Peyer's patch (tissue), 4 donors: ENCODE results near the gene RAD51B.

Source experiments
- POLR2A ChIP-seq, 2 donors: fragments of 450-650 bp; IDR thresholded peaks; one replicate each; pipeline ENCODE4 v1.5.1; 2017; ENCODE audit warnings: antibody characterized with exemption in 2 of 2, mild to moderate bottlenecking in 2 of 2, moderate library complexity in 2 of 2
- TF ChIP-seq, protein P1 (sequence below), 6 experiments: fragments of 450-650 bp in 4 of 6; fragments of 200-600 bp in 2 of 6; sonication (generic) in 1 of 6; IDR thresholded peaks; one replicate each; pipeline ENCODE4 v1.5.1; 2017 to 2019; ENCODE audit warnings: antibody characterized with exemption in 6 of 6, mild to moderate bottlenecking in 3 of 6, moderate library complexity in 1 of 6

DNA sequence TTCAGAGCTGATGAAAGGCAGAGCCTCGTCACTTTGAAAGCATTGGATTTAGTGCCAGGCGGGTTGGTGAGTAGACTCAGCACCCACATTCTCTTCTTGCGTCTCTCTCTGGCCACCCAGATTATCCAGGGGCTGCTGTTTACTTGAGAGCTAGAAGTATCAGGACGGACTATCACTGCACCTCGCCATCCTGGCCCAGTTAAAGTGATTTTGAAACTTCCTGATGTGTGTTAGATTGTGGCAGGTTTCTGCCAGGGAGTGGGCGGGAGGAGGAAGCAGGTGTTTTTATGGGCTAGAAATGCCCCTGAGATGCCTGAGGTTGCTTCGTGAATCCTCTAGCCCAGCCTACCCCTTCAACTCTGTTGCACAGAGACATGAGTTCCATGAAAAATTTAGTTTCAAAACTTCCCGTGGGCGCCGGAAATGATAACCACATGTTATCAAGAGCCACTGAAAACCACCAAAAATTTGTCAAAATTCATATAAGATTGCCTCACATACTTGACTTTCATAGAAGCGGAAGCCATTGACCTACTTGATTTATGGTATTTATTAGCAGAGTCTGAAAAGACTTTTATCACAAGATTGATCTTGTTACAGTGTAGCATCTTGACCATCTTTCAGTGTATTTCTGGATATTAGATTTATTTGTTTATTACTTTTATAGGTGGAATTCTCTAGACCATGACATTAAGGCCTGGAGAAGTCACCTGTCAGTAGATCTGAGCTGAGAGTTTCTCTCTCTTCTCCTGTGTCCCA lies 466.0 kb downstream of the RAD51B start:
- no peak for TF ChIP-seq POLR2A (IDR thresholded peaks at IDR 0.05)
- TF ChIP-seq, protein P1, sequence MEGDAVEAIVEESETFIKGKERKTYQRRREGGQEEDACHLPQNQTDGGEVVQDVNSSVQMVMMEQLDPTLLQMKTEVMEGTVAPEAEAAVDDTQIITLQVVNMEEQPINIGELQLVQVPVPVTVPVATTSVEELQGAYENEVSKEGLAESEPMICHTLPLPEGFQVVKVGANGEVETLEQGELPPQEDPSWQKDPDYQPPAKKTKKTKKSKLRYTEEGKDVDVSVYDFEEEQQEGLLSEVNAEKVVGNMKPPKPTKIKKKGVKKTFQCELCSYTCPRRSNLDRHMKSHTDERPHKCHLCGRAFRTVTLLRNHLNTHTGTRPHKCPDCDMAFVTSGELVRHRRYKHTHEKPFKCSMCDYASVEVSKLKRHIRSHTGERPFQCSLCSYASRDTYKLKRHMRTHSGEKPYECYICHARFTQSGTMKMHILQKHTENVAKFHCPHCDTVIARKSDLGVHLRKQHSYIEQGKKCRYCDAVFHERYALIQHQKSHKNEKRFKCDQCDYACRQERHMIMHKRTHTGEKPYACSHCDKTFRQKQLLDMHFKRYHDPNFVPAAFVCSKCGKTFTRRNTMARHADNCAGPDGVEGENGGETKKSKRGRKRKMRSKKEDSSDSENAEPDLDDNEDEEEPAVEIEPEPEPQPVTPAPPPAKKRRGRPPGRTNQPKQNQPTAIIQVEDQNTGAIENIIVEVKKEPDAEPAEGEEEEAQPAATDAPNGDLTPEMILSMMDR (IDR thresholded peaks at IDR 0.05), result no peak
